ENCODE results near the gene RPL15. TPM values are rescaled to one million over a fixed set of nuclear protein-coding genes. Genes with fewer than 3 reads are reported as not detected.

The RPL15 gene
- total and polyA plus RNA-seq, 2 of the 8 experiments (the other 6 are each of a cell fraction or from before 2014, with no cell fraction given): 2,819 to 6,473 TPM

DNA sequence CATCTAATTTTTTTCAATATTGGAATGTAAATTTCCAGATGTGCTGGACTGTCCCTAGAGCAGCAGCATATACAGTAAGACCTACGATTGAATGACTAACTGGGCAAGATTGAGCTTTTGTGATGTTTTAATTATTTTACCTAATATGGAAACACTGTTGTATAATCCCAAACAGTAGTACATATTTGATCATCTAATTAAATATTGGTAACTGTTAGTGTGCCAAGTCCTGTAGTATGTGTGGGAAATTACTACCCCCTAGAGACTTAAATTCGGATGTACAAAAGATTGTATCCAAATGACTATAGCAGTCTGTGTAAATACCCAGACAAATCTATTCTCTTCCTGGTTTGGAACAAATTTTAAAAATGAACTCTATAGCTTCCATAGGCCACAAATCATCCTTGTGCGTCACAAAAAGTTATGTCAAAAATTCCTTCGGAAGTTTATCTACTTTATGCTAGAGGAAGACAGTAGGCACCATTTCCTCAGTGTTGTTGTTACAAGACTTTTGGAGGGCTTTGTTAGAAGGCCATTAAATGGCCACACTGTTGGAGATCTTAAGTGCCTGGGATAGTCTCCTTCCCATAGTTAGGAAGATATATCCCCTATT, 41.7 kb upstream of the RPL15 start (continued):
- TF ChIP-seq, protein P1, sequence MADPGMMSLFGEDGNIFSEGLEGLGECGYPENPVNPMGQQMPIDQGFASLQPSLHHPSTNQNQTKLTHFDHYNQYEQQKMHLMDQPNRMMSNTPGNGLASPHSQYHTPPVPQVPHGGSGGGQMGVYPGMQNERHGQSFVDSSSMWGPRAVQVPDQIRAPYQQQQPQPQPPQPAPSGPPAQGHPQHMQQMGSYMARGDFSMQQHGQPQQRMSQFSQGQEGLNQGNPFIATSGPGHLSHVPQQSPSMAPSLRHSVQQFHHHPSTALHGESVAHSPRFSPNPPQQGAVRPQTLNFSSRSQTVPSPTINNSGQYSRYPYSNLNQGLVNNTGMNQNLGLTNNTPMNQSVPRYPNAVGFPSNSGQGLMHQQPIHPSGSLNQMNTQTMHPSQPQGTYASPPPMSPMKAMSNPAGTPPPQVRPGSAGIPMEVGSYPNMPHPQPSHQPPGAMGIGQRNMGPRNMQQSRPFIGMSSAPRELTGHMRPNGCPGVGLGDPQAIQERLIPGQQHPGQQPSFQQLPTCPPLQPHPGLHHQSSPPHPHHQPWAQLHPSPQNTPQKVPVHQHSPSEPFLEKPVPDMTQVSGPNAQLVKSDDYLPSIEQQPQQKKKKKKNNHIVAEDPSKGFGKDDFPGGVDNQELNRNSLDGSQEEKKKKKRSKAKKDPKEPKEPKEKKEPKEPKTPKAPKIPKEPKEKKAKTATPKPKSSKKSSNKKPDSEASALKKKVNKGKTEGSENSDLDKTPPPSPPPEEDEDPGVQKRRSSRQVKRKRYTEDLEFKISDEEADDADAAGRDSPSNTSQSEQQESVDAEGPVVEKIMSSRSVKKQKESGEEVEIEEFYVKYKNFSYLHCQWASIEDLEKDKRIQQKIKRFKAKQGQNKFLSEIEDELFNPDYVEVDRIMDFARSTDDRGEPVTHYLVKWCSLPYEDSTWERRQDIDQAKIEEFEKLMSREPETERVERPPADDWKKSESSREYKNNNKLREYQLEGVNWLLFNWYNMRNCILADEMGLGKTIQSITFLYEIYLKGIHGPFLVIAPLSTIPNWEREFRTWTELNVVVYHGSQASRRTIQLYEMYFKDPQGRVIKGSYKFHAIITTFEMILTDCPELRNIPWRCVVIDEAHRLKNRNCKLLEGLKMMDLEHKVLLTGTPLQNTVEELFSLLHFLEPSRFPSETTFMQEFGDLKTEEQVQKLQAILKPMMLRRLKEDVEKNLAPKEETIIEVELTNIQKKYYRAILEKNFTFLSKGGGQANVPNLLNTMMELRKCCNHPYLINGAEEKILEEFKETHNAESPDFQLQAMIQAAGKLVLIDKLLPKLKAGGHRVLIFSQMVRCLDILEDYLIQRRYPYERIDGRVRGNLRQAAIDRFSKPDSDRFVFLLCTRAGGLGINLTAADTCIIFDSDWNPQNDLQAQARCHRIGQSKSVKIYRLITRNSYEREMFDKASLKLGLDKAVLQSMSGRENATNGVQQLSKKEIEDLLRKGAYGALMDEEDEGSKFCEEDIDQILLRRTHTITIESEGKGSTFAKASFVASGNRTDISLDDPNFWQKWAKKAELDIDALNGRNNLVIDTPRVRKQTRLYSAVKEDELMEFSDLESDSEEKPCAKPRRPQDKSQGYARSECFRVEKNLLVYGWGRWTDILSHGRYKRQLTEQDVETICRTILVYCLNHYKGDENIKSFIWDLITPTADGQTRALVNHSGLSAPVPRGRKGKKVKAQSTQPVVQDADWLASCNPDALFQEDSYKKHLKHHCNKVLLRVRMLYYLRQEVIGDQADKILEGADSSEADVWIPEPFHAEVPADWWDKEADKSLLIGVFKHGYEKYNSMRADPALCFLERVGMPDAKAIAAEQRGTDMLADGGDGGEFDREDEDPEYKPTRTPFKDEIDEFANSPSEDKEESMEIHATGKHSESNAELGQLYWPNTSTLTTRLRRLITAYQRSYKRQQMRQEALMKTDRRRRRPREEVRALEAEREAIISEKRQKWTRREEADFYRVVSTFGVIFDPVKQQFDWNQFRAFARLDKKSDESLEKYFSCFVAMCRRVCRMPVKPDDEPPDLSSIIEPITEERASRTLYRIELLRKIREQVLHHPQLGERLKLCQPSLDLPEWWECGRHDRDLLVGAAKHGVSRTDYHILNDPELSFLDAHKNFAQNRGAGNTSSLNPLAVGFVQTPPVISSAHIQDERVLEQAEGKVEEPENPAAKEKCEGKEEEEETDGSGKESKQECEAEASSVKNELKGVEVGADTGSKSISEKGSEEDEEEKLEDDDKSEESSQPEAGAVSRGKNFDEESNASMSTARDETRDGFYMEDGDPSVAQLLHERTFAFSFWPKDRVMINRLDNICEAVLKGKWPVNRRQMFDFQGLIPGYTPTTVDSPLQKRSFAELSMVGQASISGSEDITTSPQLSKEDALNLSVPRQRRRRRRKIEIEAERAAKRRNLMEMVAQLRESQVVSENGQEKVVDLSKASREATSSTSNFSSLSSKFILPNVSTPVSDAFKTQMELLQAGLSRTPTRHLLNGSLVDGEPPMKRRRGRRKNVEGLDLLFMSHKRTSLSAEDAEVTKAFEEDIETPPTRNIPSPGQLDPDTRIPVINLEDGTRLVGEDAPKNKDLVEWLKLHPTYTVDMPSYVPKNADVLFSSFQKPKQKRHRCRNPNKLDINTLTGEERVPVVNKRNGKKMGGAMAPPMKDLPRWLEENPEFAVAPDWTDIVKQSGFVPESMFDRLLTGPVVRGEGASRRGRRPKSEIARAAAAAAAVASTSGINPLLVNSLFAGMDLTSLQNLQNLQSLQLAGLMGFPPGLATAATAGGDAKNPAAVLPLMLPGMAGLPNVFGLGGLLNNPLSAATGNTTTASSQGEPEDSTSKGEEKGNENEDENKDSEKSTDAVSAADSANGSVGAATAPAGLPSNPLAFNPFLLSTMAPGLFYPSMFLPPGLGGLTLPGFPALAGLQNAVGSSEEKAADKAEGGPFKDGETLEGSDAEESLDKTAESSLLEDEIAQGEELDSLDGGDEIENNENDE (IDR thresholded peaks at IDR 0.05; ENCODE audit: insufficient replicate concordance, low read length): no peak
- no peak for TF ChIP-seq SIN3A (conservative IDR thresholded peaks at IDR 0.05 in 1 of 2, IDR thresholded peaks at IDR 0.05 in 1 of 2; ENCODE audit: low read depth in 1 of 2, low read length in 2 of 2)
- TF ChIP-seq KDM4A (IDR thresholded peaks at IDR 0.05; ENCODE audit: low read depth, low read length, severe bottlenecking): no peak
- TF ChIP-seq, protein P2, sequence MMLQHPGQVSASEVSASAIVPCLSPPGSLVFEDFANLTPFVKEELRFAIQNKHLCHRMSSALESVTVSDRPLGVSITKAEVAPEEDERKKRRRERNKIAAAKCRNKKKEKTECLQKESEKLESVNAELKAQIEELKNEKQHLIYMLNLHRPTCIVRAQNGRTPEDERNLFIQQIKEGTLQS (IDR thresholded peaks at IDR 0.05; ENCODE audit: insufficient read depth, low read depth, low read length): no peak
- TF ChIP-seq JUN (IDR thresholded peaks at IDR 0.05; ENCODE audit: low read depth, low read length): no peak
- TF ChIP-seq CEBPB (IDR thresholded peaks at IDR 0.05; ENCODE audit: low read depth, low read length): no peak
- TF ChIP-seq CTBP2 (IDR thresholded peaks at IDR 0.05; ENCODE audit: borderline replicate concordance, insufficient read depth, insufficient read length, low read length): no peak
- TF ChIP-seq SIRT6 (IDR thresholded peaks at IDR 0.05; ENCODE audit: low read length): no peak

All from H1 (cell line).